HEK293 (cell line): Measurements from ENCODE around the gene NUDT9.

ENCODE experiments used
- CTCF ChIA-PET: fragments of 350-600 bp; formaldehyde crosslinking; extraction: SDS; loops from one replicate; lab custom pipeline; 2021; ENCODE audit warnings: antibody characterized with exemption; lab: Yijun Ruan, JAX
- POLR2A ChIA-PET: fragments of 300-600 bp; formaldehyde crosslinking; extraction: SDS; loops from one replicate; lab custom pipeline; 2020; ENCODE audit warnings: antibody characterized with exemption, inconsistent platforms; lab: Yijun Ruan, JAX
- H3K27ac ChIP-seq: fragments of 200-500 bp; sonication (Bioruptor generic); 2 replicates; pipeline ENCODE4 v1.5.1; 2014; ENCODE audit warnings: low read depth, low read length, control low read depth, inconsistent platforms; ENCODE audit errors: extremely low read depth
- H3K36me3 ChIP-seq, 2 experiments: fragments of 200-500 bp in 1 of 2; sonication (Bioruptor generic) in 1 of 2; 1 replicate in 1 of 2; 2 replicates in 1 of 2; pipeline ENCODE4 v1.5.1; 2014 to 2017; ENCODE audit warnings: inconsistent platforms in 2 of 2, low read length in 2 of 2; ENCODE audit not compliant: control insufficient read depth in 2 of 2, insufficient read depth in 1 of 2
- H3K4me1 ChIP-seq: fragments of 200-500 bp; sonication (Bioruptor generic); 2 replicates; pipeline ENCODE4 v1.5.1; 2014; ENCODE audit warnings: mild to moderate bottlenecking, low read length, inconsistent platforms; ENCODE audit not compliant: control insufficient read depth, insufficient read depth
- H3K4me3 ChIP-seq: 2 replicates; pipeline ENCODE4 v1.5.1; 2011; ENCODE audit warnings: low read depth, mild to moderate bottlenecking, control low read depth, low read length, moderate library complexity
- H3K9me3 ChIP-seq: fragments of 200-500 bp; sonication (Bioruptor generic); 2 replicates; pipeline ENCODE4 v1.5.1; 2014; ENCODE audit warnings: low read depth, low read length, inconsistent platforms; ENCODE audit not compliant: control insufficient read depth, insufficient read depth
- KLF9 ChIP-seq: fragments of 450-650 bp; formaldehyde crosslinking; IDR thresholded peaks from 2 replicates; pipeline ENCODE4 v1.5.1; 2016; ENCODE audit warnings: missing biosample characterization, missing genetic modification characterization, low read depth
- MYNN ChIP-seq: fragments of 450-650 bp; formaldehyde crosslinking; IDR thresholded peaks from 2 replicates; pipeline ENCODE4 v1.5.1; 2016; ENCODE audit warnings: missing biosample characterization, missing genetic modification characterization, borderline replicate concordance
- PRDM10 ChIP-seq: fragments of 450-650 bp; formaldehyde crosslinking; IDR thresholded peaks from 2 replicates; pipeline ENCODE4 v1.5.1; 2016; ENCODE audit warnings: missing biosample characterization, missing genetic modification characterization
- REST ChIP-seq: fragments of 450-650 bp; formaldehyde crosslinking; IDR thresholded peaks from 2 replicates; pipeline ENCODE4 v1.5.1; 2016; ENCODE audit warnings: missing biosample characterization, missing genetic modification characterization
- SETDB1 ChIP-seq: IDR thresholded peaks from one replicate; pipeline ENCODE4 v1.6.1; 2017; ENCODE audit warnings: mild to moderate bottlenecking, low read length, moderate library complexity, mixed read lengths; ENCODE audit not compliant: insufficient read length
- SP7 ChIP-seq: fragments of 450-650 bp; formaldehyde crosslinking; IDR thresholded peaks from 2 replicates; pipeline ENCODE4 v1.5.1; 2016; ENCODE audit warnings: missing biosample characterization, missing genetic modification characterization
- TRIM28 ChIP-seq: IDR thresholded peaks from 2 replicates; pipeline ENCODE4 v1.6.1; 2011; ENCODE audit warnings: low read length, control low read depth, borderline replicate concordance
- TSHZ1 ChIP-seq: fragments of 450-650 bp; formaldehyde crosslinking; IDR thresholded peaks from 2 replicates; pipeline ENCODE4 v1.5.1; 2016; ENCODE audit warnings: missing biosample characterization, missing genetic modification characterization, borderline replicate concordance
- ZBTB21 ChIP-seq: fragments of 450-650 bp; formaldehyde crosslinking; IDR thresholded peaks from 2 replicates; pipeline ENCODE4 v1.5.1; 2017; ENCODE audit warnings: missing biosample characterization, missing genetic modification characterization
- ZBTB6 ChIP-seq: fragments of 450-650 bp; formaldehyde crosslinking; IDR thresholded peaks from 2 replicates; pipeline ENCODE4 v1.5.1; 2017; ENCODE audit warnings: missing biosample characterization, missing genetic modification characterization
- ZBTB7A ChIP-seq: fragments of 450-650 bp; formaldehyde crosslinking; IDR thresholded peaks from 2 replicates; pipeline ENCODE4 v1.5.1; 2016; ENCODE audit warnings: low read depth, missing biosample characterization, missing genetic modification characterization
- ZEB2 ChIP-seq: fragments of 450-650 bp; formaldehyde crosslinking; IDR thresholded peaks from 2 replicates; pipeline ENCODE4 v1.5.1; 2016; ENCODE audit warnings: missing biosample characterization, missing genetic modification characterization
- ZIC2 ChIP-seq: fragments of 450-650 bp; formaldehyde crosslinking; IDR thresholded peaks from 2 replicates; pipeline ENCODE4 v1.5.1; 2016; ENCODE audit warnings: missing biosample characterization, missing genetic modification characterization
- ZNF2 ChIP-seq: fragments of 450-650 bp; formaldehyde crosslinking; IDR thresholded peaks from 2 replicates; pipeline ENCODE4 v1.5.1; 2016; ENCODE audit warnings: missing biosample characterization, missing genetic modification characterization
- ZNF324 ChIP-seq: fragments of 450-650 bp; formaldehyde crosslinking; IDR thresholded peaks from 2 replicates; pipeline ENCODE4 v1.5.1; 2016; ENCODE audit warnings: missing biosample characterization, missing genetic modification characterization
- ZNF335 ChIP-seq: fragments of 450-650 bp; formaldehyde crosslinking; conservative IDR thresholded peaks from 2 replicates; pipeline ENCODE4 v1.5.1; 2016; ENCODE audit warnings: missing biosample characterization, missing genetic modification characterization
- ZNF391 ChIP-seq: fragments of 450-650 bp; formaldehyde crosslinking; IDR thresholded peaks from 2 replicates; pipeline ENCODE4 v1.5.1; 2016; ENCODE audit warnings: low read depth, missing biosample characterization, missing genetic modification characterization, borderline replicate concordance
- ZNF48 ChIP-seq: fragments of 450-650 bp; formaldehyde crosslinking; IDR thresholded peaks from 2 replicates; pipeline ENCODE4 v1.5.1; 2016; ENCODE audit warnings: missing biosample characterization, missing genetic modification characterization
- ZNF501 ChIP-seq: fragments of 450-650 bp; formaldehyde crosslinking; IDR thresholded peaks from 2 replicates; pipeline ENCODE4 v1.5.1; 2016; ENCODE audit warnings: missing biosample characterization, missing genetic modification characterization
- ZNF610 ChIP-seq: fragments of 450-650 bp; formaldehyde crosslinking; IDR thresholded peaks from 2 replicates; pipeline ENCODE4 v1.5.1; 2016; ENCODE audit warnings: missing biosample characterization, missing genetic modification characterization, borderline replicate concordance
- ZNF624 ChIP-seq: fragments of 450-650 bp; formaldehyde crosslinking; IDR thresholded peaks from 2 replicates; pipeline ENCODE4 v1.5.1; 2017; ENCODE audit warnings: missing biosample characterization, missing genetic modification characterization
- ZNF692 ChIP-seq: fragments of 450-650 bp; formaldehyde crosslinking; IDR thresholded peaks from 2 replicates; pipeline ENCODE4 v1.5.1; 2016; ENCODE audit warnings: missing biosample characterization, missing genetic modification characterization

The NUDT9 gene

GRCh38 chr4:87422104-87423052 is at the start of gene NUDT9:
Gene NUDT9, plus strand, starts transcription at chr4:87422573. Its CDS starts 333 bp downstream, at chr4:87422906.
- POLR2A ChIA-PET = interaction anchor here (1.0 to 1.4 kb wide), 3 partner anchors 12 to 69 kb away, joined by 3 to 22 read pairs (median 10); partner anchors contain the start of gene HSD17B11
- CTCF ChIA-PET = interaction anchor here (0.7 to 1.2 kb wide), 2 partner anchors 46 kb away, joined by 3 read pairs; no protein-coding TSS in a partner anchor
- no peaks in the 10 kb centered on the region for H3K4me1 ChIP-seq
- TF ChIP-seq SP7 (tag by site-specific recombination) (peak; percentile 61; the same call in 1 of the 2 replicates), ZEB2 (tag by site-specific recombination) (peak; percentile 53; the same call in 1 of the 2 replicates), SETDB1 (peak; percentile 68), ZNF501 (tag by site-specific recombination) (peak; percentile 50), KLF9 (tag by site-specific recombination) (no peak), ZNF48 (tag by site-specific recombination) (no peak), PRDM10 (tag by site-specific recombination) (peak; percentile 94), ZBTB7A (no peak), TSHZ1 (tag by site-specific recombination) (no peak), ZNF324 (0 out of 2 replicates have a peak, but pooled peaks have one; percentile 12), ZNF2 (tag by site-specific recombination) (no peak), ZNF692 (tag by site-specific recombination) (peak; percentile 57; the same call in 1 of the 2 replicates), ZNF610 (tag by site-specific recombination) (peak; percentile 51; the same call in 1 of the 2 replicates), MYNN (peak; percentile 84), ZNF335 (tag by site-specific recombination) (peak; percentile 60), ZIC2 (0 out of 2 replicates have a peak, but pooled peaks have one; percentile 15), ZBTB21 (tag by site-specific recombination) (peak; percentile 55; the same call in 1 of the 2 replicates), ZNF391 (tag by site-specific recombination) (0 out of 2 replicates have a peak, but pooled peaks have one; percentile 18), REST (tag by site-specific recombination) (no peak), TRIM28 (peak; percentile 96), ZBTB6 (tag by site-specific recombination) (peak; percentile 99), ZNF624 (tag by site-specific recombination) (no peak)

More at GRCh38 chr4:87422104-87423052, at the start of gene NUDT9:
- H3K4me3 ChIP-seq = peak within 1 kb of the TSS; percentile 71
- peak within 1 kb of the TSS; percentile 88 for H3K27ac ChIP-seq
- no peaks in the 10 kb centered on the region for H3K9me3 ChIP-seq
- H3K36me3 ChIP-seq = no peaks in the 10 kb centered on the region
